22Rv1 (cell line): Measurements from ENCODE around the gene MSLN.

Experiments used
- H3K27ac ChIP-seq: fragments of 450-650 bp; 2 replicates; pipeline ENCODE4 v1.5.1; 2017
- ZFX ChIP-seq: fragments of 450-650 bp; IDR thresholded peaks from 2 replicates; pipeline ENCODE4 v1.6.1; 2017; ENCODE audit warnings: antibody characterized with exemption, borderline replicate concordance
- TF ChIP-seq, protein P1 (sequence below): fragments of 450-650 bp; IDR thresholded peaks from 2 replicates; pipeline ENCODE4 v1.5.1; 2017; ENCODE audit warnings: mild to moderate bottlenecking

Gene MSLN

DNA sequence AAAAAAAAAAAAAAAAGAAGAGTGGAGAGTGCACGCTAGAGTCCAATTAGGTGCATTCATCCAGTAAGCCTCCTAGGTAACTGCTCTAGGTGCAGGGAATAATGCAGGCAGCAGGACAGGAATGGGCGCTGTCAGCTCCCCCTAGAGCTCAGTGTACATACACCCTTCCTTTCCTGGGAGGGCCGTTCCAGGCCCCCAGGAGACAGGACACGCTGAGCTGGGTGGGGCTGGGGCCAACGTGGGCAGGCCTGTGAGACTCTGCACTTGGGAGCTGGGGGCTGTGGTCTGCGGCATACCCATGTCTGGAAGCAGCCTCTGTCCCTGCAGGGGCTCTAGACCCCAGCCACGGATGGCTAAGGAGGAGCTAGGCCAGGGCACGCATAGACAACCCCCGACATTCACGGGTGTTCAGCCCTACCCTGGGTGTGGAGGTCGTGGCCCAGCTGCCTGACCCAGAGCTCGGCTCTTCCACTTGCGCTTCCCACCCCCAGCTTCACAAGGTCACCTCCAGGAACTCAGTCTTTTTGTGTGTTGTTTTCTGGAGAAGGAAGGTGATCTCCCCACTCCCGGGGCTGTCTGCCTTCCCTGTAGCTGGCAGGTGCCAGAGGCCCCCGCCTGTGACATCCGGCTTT lies 40.6 kb upstream of the MSLN start:
- no peak for TF ChIP-seq ZFX
- TF ChIP-seq, protein P1, sequence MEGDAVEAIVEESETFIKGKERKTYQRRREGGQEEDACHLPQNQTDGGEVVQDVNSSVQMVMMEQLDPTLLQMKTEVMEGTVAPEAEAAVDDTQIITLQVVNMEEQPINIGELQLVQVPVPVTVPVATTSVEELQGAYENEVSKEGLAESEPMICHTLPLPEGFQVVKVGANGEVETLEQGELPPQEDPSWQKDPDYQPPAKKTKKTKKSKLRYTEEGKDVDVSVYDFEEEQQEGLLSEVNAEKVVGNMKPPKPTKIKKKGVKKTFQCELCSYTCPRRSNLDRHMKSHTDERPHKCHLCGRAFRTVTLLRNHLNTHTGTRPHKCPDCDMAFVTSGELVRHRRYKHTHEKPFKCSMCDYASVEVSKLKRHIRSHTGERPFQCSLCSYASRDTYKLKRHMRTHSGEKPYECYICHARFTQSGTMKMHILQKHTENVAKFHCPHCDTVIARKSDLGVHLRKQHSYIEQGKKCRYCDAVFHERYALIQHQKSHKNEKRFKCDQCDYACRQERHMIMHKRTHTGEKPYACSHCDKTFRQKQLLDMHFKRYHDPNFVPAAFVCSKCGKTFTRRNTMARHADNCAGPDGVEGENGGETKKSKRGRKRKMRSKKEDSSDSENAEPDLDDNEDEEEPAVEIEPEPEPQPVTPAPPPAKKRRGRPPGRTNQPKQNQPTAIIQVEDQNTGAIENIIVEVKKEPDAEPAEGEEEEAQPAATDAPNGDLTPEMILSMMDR, result peak; percentile 38; the same call in 1 of the 2 replicates
- H3K27ac ChIP-seq, result peak overlapping the region; percentile 98

DNA sequence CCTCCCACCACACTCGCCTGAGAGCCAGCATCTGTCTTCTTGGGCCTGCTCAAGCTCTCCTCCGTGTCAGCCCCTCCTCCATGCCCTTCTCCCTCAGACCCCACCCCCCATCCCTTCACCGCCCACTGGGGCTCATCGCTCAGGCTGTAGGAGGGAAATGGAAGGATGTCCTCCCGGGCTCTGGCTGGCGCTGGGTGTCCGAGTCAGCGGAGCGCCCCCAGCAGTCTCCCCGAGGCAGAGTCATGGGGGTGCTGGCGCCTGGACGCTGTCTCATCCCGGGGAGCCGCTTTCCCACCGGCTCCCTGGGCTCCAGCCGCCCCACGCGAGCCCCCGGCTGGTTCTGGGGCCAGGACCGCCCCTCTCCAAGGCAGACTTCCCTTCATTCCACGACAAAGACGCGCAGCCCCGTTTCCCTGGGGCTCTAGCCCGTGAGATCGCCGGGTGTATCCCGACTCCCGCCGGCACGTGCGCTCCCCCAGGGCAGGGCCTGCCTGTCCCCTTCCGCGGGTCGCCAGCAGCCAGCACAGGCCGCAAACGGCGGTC lies 40.0 kb upstream of the MSLN start:
- TF ChIP-seq ZFX, result no peak
- TF ChIP-seq, protein P1, result no peak
- peak overlapping the region; percentile 98 for H3K27ac ChIP-seq

DNA sequence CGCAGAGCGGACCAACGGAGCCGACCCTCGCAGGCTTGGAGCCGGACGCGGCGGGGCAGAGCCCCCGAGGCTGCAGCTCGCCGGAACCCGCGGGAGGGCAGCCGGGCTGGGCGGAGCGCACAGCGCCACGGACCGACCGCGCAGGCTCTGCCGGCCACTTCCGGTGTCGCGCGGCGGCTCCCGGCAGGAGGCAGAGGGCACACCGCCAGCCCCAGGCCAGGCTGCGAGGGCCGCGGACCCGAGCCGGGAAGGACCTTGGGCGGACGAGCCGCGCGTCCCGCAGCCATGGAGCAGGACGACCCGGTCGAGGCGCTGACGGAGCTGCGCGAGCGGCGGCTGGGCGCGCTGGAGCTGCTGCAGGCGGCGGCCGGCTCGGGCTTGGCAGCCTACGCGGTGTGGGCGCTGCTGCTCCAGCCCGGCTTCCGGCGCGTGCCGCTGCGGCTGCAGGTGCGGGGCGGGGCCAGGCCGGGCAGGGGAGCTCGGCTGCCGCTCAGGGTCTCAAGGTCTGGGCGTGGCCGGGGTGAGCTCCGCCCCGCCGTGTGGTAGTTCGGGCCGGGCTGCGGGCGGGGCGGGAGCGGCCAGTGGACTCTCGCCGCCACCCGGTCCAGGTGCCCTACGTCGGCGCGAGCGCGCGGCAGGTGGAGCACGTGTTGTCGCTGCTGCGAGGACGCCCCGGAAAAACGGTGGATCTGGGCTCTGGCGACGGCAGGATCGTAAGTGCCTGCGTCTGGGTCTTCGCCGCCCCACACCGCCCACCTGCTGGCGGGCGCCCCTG lies 39.4 kb upstream of the MSLN start, which contains the start of gene ANTKMT:
Gene ANTKMT, plus strand, starts transcription at position 157 of the 775 bp plus-strand sequence. Its CDS starts 129 bp downstream, at position 286.
- peak within 1 kb of the TSS; percentile 98 for H3K27ac ChIP-seq
- TF ChIP-seq, protein P1, result peak; percentile 6; the same call in 1 of the 2 replicates
- TF ChIP-seq ZFX, result no peak

DNA sequence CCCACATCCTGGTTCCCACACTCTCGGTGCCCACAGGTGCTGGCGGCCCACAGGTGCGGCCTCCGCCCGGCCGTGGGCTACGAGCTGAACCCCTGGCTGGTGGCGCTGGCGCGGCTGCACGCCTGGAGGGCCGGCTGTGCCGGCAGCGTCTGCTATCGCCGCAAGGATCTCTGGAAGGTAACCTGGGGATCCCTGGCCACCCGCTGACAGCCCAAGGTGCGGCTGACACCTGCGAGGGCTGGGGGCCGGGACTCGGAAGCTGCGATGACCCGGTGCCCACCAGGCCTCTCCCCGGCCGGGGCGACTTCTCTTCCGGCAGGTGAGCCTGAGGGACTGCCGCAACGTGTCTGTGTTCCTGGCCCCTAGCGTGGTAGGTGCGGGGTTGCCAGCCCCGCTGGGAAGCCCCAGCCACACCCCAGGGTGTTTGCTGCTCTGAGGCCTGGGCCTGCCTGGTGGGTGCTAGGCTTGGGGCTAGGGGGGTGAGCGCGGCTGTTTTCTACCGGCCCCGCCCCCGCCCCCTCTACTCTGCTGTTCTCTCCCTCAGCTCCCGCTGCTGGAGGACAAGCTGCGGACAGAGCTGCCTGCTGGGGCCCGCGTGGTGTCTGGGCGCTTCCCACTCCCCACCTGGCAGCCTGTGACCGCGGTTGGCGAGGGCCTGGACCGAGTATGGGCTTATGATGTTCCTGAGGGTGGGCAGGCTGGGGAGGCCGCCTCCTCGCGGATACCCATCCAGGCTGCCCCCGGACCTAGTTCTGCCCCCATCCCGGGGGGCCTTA lies 38.6 kb upstream of the MSLN start:
- peak overlapping the region; percentile 99 for H3K27ac ChIP-seq
- no peak for TF ChIP-seq ZFX
- TF ChIP-seq, protein P1, result no peak

GRCh38 chr16:722835-723633 lies 37.5 kb upstream of the MSLN start:
- peak overlapping the region; percentile 99; the same call in 1 of the 2 replicates for H3K27ac ChIP-seq
- TF ChIP-seq, protein P1, result no peak
- no peak for TF ChIP-seq ZFX

GRCh38 chr16:723695-724094 lies 36.8 kb upstream of the MSLN start:
- TF ChIP-seq ZFX, result no peak
- TF ChIP-seq, protein P1, result no peak
- H3K27ac ChIP-seq, result peak overlapping the region; percentile 99
